Panc1 (cell line): ENCODE data around the gene MX1. TPM values are rescaled to one million over a fixed set of nuclear protein-coding genes. Genes with fewer than 3 reads are reported as not detected.
"Not testable (repeated sequence)": the region's sequence is repeated elsewhere in the genome, so short reads cannot be mapped to it uniquely, and the experiment has no call there.

Experiments
- ATAC-seq: fragments of 200-7000 bp; cut with Tn5 transposase; 2 replicates; pipeline ENCODE4 v1.9.1; 2020; ENCODE audit warnings: mild to moderate bottlenecking, moderate library complexity
- BruUV-seq: library from RNA; stranded (reverse); fragments of 400-500 nt; replicated peaks from 2 replicates; lab custom pipeline; 2021; lab: Mats Ljungman, UMichigan
- CTCF ChIA-PET: fragments of 300-600 bp; sonication (Branson Sonifier 250); formaldehyde crosslinking; loops from one replicate; lab custom pipeline; 2022; ENCODE audit warnings: antibody characterized with exemption; lab: Charles Lee
- POLR2A ChIA-PET: fragments of 300-600 bp; sonication (Branson Sonifier 250); formaldehyde crosslinking; loops from one replicate; lab custom pipeline; 2022; ENCODE audit warnings: antibody characterized with exemption; lab: Charles Lee
- DNase-seq: peaks from one replicate; pipeline ENCODE4 v3.0.0-alpha.2; 2010; ENCODE audit warnings: low read depth, low spot score
- H3K27ac ChIP-seq: 2 replicates; pipeline ENCODE4 v1.5.1; 2011; ENCODE audit warnings: mild to moderate bottlenecking, low read length, inconsistent platforms
- H3K27me3 ChIP-seq: fragments of 200-500 bp; sonication (Bioruptor generic); 2 replicates; pipeline ENCODE4 v1.6.0; 2014; ENCODE audit warnings: low read length, inconsistent platforms; ENCODE audit not compliant: control insufficient read depth, insufficient read depth
- H3K36me3 ChIP-seq: fragments of 200-500 bp; sonication (Bioruptor generic); 2 replicates; pipeline ENCODE4 v1.5.1; 2014; ENCODE audit warnings: inconsistent platforms, mild to moderate bottlenecking, low read length, moderate library complexity; ENCODE audit not compliant: control insufficient read depth, insufficient read depth
- H3K4me1 ChIP-seq: 2 replicates; pipeline ENCODE4 v1.5.1; 2011; ENCODE audit warnings: inconsistent platforms, mild to moderate bottlenecking, low read length, moderate library complexity; ENCODE audit not compliant: control insufficient read depth, insufficient read depth
- H3K4me3 ChIP-seq, 2 experiments: 2 replicates each; pipeline ENCODE4 v1.5.1; 2011 to 2012; ENCODE audit warnings: low read depth in 2 of 2, low read length in 2 of 2, mild to moderate bottlenecking in 2 of 2, inconsistent platforms in 1 of 2, moderate library complexity in 1 of 2
- H3K9me3 ChIP-seq: fragments of 200-500 bp; sonication (Bioruptor generic); 2 replicates; pipeline ENCODE4 v1.5.1; 2014; ENCODE audit warnings: low read depth, mild to moderate bottlenecking, inconsistent platforms, low read length, moderate library complexity; ENCODE audit not compliant: control insufficient read depth, insufficient read depth
- POLR2AphosphoS5 ChIP-seq: IDR thresholded peaks from 2 replicates; pipeline ENCODE4 v1.6.1; 2012; ENCODE audit warnings: mild to moderate bottlenecking, low read depth, low read length, moderate library complexity
- SIN3A ChIP-seq: IDR thresholded peaks from 2 replicates; pipeline ENCODE4 v1.6.1; 2012; ENCODE audit warnings: low read depth, mild to moderate bottlenecking, low read length, moderate library complexity, borderline replicate concordance; ENCODE audit not compliant: insufficient read depth
- TCF7L2 ChIP-seq: IDR thresholded peaks from 2 replicates; pipeline ENCODE4 v1.6.1; 2011; ENCODE audit warnings: mild to moderate bottlenecking, low read depth, low read length, inconsistent platforms
- in situ Hi-C: cut with HindIII; loops from 2 replicates; pipeline ENCODE4 v1.10.0; 2016; ENCODE audit warnings: low sequenced_read_pairs, low pct_unique_long_range_greater_than_20kb
- intact Hi-C: fragments of 100-400 bp; cut with micrococcal nuclease; formaldehyde crosslinking; loops from one replicate; pipeline ENCODE4 v1.10.0; 2022; ENCODE audit not compliant: unreplicated experiment
- total RNA-seq: library from RNA; stranded (reverse); gene quantifications from one replicate; pipeline ENCODE4 v1.2.1, GENCODE V29; 2021; ENCODE audit not compliant: unreplicated experiment
- TF ChIP-seq, protein P1 (sequence below): fragments of 450-650 bp; IDR thresholded peaks from 2 replicates; pipeline ENCODE4 v1.5.1; 2017; ENCODE audit warnings: mild to moderate bottlenecking
- TF ChIP-seq, protein P2 (sequence below), 2 experiments: IDR thresholded peaks; 2 replicates each; pipeline ENCODE4 v1.6.1; 2011 to 2012; ENCODE audit warnings: low read depth in 2 of 2, control low read depth in 1 of 2, low read length in 1 of 2, mild to moderate bottlenecking in 1 of 2, moderate library complexity in 1 of 2; ENCODE audit not compliant: insufficient read depth in 1 of 2

The MX1 gene
- total RNA-seq, 1 experiment from 2014 or later: 7.8 TPM

DNA sequence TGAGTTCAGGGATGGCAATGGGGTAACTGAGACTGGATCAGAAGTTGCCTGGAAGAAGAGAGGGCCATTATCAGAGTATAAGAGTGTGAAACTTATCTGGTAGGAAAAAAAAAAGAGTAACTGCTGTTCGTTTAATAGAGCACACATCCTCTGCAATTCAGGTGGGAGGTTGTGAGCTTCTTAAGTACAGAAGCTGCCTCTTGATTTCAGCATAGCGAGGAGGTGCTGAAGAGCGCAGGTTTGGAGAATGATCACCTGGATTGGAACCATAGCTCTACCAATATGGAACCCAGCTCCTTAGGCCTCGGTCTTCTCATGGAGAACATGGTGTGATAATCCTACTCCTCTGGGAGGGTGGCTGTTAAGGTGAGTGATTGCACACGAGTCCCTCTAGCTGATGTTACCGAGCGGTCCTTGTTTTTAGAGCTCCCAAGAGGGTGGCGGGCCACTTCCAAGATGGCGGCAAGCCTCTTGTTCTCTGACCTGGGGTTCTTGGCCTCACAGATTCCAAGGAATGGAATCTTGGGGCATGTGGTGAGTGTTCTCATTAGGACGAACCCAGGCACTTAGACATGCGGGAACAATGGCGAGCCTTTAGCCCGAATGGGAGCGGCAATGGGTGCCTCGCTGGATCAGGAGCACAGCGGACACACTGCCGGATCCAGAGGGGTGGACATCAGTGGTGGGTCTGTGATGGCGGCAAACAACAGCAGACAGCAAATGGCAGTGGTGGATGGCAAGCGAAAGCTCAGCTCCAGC is 3.3 kb upstream of the MX1 start:
- H3K27ac ChIP-seq: no peak overlapping the region
- ChIA-PET POLR2A (no interaction called here), CTCF (no interaction called here)
- ATAC-seq: no peak
- H3K36me3 ChIP-seq: no peaks in the 10 kb centered on the region
- intact Hi-C loops (no loop called here), in situ Hi-C loops (no loop called here)
- no peak for TF ChIP-seq POLR2AphosphoS5
- no peak for TF ChIP-seq TCF7L2
- no peak for TF ChIP-seq SIN3A
- TF ChIP-seq, protein P1, sequence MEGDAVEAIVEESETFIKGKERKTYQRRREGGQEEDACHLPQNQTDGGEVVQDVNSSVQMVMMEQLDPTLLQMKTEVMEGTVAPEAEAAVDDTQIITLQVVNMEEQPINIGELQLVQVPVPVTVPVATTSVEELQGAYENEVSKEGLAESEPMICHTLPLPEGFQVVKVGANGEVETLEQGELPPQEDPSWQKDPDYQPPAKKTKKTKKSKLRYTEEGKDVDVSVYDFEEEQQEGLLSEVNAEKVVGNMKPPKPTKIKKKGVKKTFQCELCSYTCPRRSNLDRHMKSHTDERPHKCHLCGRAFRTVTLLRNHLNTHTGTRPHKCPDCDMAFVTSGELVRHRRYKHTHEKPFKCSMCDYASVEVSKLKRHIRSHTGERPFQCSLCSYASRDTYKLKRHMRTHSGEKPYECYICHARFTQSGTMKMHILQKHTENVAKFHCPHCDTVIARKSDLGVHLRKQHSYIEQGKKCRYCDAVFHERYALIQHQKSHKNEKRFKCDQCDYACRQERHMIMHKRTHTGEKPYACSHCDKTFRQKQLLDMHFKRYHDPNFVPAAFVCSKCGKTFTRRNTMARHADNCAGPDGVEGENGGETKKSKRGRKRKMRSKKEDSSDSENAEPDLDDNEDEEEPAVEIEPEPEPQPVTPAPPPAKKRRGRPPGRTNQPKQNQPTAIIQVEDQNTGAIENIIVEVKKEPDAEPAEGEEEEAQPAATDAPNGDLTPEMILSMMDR: no peak
- TF ChIP-seq, protein P2, sequence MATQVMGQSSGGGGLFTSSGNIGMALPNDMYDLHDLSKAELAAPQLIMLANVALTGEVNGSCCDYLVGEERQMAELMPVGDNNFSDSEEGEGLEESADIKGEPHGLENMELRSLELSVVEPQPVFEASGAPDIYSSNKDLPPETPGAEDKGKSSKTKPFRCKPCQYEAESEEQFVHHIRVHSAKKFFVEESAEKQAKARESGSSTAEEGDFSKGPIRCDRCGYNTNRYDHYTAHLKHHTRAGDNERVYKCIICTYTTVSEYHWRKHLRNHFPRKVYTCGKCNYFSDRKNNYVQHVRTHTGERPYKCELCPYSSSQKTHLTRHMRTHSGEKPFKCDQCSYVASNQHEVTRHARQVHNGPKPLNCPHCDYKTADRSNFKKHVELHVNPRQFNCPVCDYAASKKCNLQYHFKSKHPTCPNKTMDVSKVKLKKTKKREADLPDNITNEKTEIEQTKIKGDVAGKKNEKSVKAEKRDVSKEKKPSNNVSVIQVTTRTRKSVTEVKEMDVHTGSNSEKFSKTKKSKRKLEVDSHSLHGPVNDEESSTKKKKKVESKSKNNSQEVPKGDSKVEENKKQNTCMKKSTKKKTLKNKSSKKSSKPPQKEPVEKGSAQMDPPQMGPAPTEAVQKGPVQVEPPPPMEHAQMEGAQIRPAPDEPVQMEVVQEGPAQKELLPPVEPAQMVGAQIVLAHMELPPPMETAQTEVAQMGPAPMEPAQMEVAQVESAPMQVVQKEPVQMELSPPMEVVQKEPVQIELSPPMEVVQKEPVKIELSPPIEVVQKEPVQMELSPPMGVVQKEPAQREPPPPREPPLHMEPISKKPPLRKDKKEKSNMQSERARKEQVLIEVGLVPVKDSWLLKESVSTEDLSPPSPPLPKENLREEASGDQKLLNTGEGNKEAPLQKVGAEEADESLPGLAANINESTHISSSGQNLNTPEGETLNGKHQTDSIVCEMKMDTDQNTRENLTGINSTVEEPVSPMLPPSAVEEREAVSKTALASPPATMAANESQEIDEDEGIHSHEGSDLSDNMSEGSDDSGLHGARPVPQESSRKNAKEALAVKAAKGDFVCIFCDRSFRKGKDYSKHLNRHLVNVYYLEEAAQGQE (IDR thresholded peaks at IDR 0.05; ENCODE audit: insufficient read depth in 1 of 2, low read depth in 2 of 2, low read length in 1 of 2): no peak
- no peaks in the 10 kb centered on the region for H3K9me3 ChIP-seq
- no peaks in the 10 kb centered on the region for H3K27me3 ChIP-seq
- DNase-seq: no peak
- H3K4me1 ChIP-seq: no peaks in the 10 kb centered on the region
- H3K4me3 ChIP-seq: no peak overlapping the region
- BruUV-seq: no TSS peak

DNA sequence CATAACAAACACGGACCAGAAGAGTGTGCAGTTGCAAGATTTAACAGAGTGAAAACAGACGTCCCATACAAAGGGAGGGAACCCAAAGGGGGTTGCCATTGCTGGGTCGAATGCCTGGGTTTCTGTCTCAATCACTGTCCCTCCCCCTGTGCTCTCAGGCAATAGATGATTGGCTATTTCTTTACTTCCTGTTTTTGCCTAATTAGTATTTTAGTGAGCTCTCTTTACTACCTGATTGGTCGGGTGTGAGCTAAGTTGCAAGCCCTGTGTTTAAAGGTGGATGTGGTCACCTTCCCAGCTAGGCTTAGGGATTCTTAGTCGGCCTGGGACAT is 2.8 kb upstream of the MX1 start:
- intact Hi-C loops, H3K36me3 ChIP-seq, H3K27me3 ChIP-seq, H3K4me3 ChIP-seq, BruUV-seq, ATAC-seq, H3K27ac ChIP-seq, in situ Hi-C loops, CTCF ChIA-PET, H3K4me1 ChIP-seq, DNase-seq, H3K9me3 ChIP-seq, POLR2A ChIA-PET: not testable (repeated sequence)

DNA sequence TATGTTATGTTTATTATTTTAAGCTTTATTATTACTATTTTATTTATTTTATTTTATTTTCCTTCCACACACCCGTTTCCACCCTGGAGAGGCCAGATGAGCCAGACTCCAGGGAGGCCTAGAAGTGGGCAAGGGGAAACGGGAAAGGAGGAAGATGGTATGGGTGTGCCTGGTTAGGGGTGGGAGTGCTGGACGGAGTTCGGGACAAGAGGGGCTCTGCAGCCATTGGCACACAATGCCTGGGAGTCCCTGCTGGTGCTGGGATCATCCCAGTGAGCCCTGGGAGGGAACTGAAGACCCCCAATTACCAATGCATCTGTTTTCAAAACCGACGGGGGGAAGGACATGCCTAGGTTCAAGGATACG is 468 bp upstream of the MX1 start:
- no peaks in the 10 kb centered on the region for H3K4me1 ChIP-seq
- ChIA-PET POLR2A (no interaction called here), CTCF (no interaction called here)
- in situ Hi-C loops: no loop called here
- TF ChIP-seq SIN3A: no peak
- TF ChIP-seq POLR2AphosphoS5: no peak
- TF ChIP-seq, protein P2 (IDR thresholded peaks at IDR 0.05; ENCODE audit: insufficient read depth in 1 of 2, low read depth in 2 of 2, low read length in 1 of 2): no peak
- TF ChIP-seq, protein P1: no peak
- TF ChIP-seq TCF7L2: no peak
- H3K27ac ChIP-seq: no peak overlapping the region
- no peaks in the 10 kb centered on the region for H3K27me3 ChIP-seq
- DNase-seq: no peak
- peak overlapping the region; percentile 48 to 58 for H3K4me3 ChIP-seq
- no peaks in the 10 kb centered on the region for H3K36me3 ChIP-seq
- BruUV-seq: no TSS peak
- ATAC-seq: no peak
- intact Hi-C loops: no loop called here
- no peaks in the 10 kb centered on the region for H3K9me3 ChIP-seq
